Kidney epithelial cell (primary cell): ENCODE results near the gene RIPOR3. TPM values are rescaled to one million over a fixed set of nuclear protein-coding genes. Genes with fewer than 3 reads are reported as not detected.

Source experiments
- DNase-seq: peaks from one replicate; pipeline ENCODE4 v3.0.0-alpha.2; 2010; ENCODE audit warnings: low read depth
- H3K27me3 ChIP-seq: 2 replicates; pipeline ENCODE4 v1.6.0; 2011; ENCODE audit warnings: low read length; ENCODE audit not compliant: control insufficient read depth, insufficient read depth
- H3K36me3 ChIP-seq: 2 replicates; pipeline ENCODE4 v1.5.1; 2011; ENCODE audit warnings: low read length; ENCODE audit not compliant: control insufficient read depth, insufficient read depth
- H3K4me3 ChIP-seq: 2 replicates; pipeline ENCODE4 v1.5.1; 2011; ENCODE audit warnings: low read depth, mild to moderate bottlenecking, control low read depth, low read length
- total RNA-seq: library from RNA; depleted of rRNA; stranded (reverse); fragments of >200 nt; gene quantifications from 2 replicates; pipeline ENCODE4 v1.2.3, GENCODE V29; 2015
- TF ChIP-seq, protein P1 (sequence below): IDR thresholded peaks from 2 replicates; pipeline ENCODE4 v1.5.1; 2011; ENCODE audit warnings: mild to moderate bottlenecking, moderate library complexity, low read length, control low read depth, inconsistent platforms; ENCODE audit not compliant: insufficient read depth, poor library complexity, severe bottlenecking

RIPOR3 gene
- total RNA-seq, 1 donor from 2014 or later = 0.08 TPM

DNA sequence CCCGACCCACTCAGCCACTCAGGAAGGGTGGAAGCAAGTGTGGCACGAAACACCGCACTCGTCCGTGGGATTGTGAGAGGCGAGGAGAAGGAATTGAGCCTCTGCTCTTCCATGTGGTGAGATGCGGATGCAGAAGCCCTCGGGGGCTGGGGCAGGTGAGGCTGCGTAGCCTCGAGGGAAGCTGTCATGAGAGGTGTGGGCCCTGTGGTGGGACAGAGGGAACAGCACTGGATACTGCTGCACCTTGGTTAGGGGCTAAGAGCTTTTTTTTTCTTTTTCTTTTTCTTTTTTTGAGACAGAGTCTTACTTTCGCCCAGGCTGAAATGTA lies 94.7 kb downstream of the RIPOR3 start:
- TF ChIP-seq, protein P1, sequence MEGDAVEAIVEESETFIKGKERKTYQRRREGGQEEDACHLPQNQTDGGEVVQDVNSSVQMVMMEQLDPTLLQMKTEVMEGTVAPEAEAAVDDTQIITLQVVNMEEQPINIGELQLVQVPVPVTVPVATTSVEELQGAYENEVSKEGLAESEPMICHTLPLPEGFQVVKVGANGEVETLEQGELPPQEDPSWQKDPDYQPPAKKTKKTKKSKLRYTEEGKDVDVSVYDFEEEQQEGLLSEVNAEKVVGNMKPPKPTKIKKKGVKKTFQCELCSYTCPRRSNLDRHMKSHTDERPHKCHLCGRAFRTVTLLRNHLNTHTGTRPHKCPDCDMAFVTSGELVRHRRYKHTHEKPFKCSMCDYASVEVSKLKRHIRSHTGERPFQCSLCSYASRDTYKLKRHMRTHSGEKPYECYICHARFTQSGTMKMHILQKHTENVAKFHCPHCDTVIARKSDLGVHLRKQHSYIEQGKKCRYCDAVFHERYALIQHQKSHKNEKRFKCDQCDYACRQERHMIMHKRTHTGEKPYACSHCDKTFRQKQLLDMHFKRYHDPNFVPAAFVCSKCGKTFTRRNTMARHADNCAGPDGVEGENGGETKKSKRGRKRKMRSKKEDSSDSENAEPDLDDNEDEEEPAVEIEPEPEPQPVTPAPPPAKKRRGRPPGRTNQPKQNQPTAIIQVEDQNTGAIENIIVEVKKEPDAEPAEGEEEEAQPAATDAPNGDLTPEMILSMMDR = no peak

DNA sequence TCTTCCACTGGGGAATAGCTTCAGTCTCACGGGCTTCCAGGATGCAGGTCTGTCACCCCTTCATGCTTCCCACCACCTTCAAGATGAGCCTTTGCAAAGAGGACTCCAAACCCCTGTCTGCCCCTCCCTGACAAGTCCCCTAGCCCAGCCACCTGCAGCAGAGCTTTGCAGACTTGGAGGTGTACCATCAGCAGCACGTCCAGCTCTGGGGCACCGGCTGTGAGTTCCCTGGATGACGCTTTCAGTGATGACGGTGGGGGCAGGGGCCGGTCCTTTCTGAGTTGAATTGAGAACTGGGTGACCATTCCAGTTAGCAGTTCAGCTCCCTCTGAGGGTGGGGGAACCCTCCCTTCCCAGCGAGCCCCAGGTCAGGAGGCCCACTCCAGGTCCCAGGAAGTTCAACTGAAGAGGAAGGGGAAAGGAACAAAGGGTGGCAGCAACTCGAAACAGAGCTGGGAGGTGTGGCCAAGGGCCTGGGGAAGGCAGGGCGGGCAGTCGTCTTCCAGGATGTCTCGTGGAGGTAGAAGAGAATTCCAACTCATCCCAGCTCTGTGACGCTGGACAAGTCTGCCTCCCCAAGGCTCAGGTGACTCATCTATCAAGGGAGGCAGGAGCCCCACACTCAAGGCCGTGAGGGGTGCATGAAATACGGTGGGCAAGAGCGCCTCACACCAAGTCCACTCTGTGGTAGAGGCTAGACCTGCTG lies 95.2 kb downstream of the RIPOR3 start:
- Histone ChIP-seq H3K36me3 (no peaks in the 10 kb centered on the region), H3K27me3 (no peaks in the 10 kb centered on the region), H3K4me3 (no peak overlapping the region)
- TF ChIP-seq, protein P1 = no peak
- no peak for DNase-seq

More for the DNA sequence above, 94.7 kb downstream of the RIPOR3 start:
- DNase-seq = no peak
- no peaks in the 10 kb centered on the region for H3K27me3 ChIP-seq
- no peaks in the 10 kb centered on the region for H3K36me3 ChIP-seq
- no peak overlapping the region for H3K4me3 ChIP-seq

DNA sequence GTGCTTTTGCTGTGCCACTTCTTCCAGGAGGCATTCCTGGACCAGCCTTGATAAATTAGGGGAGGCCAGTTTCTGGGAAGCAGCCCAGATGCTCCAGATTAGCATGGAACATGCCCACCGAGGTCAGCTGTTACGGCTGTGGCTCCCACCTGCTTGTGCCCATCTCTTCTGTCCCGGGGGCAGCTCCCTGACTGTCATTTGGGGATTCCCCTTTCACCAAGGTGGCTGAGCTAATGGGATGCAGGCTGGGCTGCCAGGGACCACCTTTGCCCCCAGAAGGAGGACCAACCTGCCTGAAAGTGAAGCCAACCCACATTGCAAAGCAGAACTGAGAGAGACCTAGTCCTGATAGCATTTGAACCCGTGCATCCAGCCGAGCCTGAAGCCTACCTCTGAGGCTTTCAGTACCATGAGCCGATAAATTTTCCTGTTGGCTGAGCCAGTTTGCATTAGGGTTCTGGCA lies 95.9 kb downstream of the RIPOR3 start:
- no peaks in the 10 kb centered on the region for H3K36me3 ChIP-seq
- no peak overlapping the region for H3K4me3 ChIP-seq
- H3K27me3 ChIP-seq = no peaks in the 10 kb centered on the region
- TF ChIP-seq, protein P1 = no peak
- no peak for DNase-seq

DNA sequence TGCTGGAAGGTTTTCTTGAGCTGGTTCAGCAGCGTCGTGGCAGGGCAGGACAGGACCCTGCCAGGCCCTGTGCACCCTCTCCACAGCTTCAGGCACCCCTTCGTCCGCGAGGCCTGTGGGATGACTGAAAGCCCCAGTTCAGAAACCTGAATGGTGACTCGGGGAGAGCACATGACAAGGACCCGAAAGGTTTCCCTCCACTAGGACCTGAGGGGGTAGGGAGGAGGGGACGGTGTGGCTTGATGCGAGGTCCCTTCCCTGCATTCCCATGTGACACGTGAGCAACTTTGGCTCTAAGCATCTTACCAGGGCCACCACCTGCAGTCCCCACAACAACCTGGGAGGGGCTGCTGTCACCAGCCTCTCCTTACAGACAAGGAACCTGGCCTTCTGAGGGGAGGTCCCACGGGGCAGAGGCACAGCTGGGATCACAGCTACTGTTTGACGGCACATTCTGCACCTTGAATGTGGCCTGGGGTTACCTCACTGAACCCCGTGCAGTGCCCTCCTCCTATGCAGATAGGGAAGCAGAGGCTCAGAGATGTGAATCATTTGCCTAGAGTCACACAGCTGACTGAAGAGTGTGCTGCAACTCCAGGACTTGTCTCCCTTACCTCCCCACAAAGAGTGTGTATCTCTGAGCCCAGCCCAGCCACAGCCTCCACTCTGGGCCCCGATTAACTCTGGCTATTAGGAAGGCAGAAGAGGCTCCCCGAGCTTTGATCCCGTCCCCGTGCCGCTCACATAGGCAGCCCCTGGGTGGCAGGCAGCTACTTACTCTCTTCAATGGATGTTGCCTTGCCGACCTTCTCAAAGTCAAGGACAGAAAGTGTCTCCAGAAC lies 96.5 kb downstream of the RIPOR3 start:
- no peak for DNase-seq
- H3K4me3 ChIP-seq = no peak overlapping the region
- H3K36me3 ChIP-seq = no peaks in the 10 kb centered on the region
- TF ChIP-seq, protein P1 = no peak
- H3K27me3 ChIP-seq = no peaks in the 10 kb centered on the region

DNA sequence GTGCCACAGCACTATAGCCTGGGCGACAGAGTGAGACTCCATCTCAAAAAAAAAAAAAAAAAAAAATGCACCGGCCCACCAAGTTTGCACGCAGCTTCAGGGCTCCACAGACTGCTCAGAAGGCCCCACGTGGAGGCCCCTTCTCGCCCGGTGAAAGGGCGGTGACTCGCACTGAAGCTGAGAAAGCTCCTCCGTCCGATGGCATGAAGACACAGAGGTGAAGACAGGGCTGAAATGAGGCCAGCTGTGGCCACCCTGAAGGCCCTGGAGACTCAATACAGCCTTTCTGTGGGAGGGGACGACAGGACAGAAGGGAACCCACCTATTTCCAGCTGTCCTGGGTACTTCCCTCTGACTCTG lies 97.1 kb downstream of the RIPOR3 start:
- Histone ChIP-seq H3K36me3 (no peaks in the 10 kb centered on the region), H3K27me3 (no peaks in the 10 kb centered on the region), H3K4me3 (no peak overlapping the region)
- DNase-seq = no peak
- TF ChIP-seq, protein P1 = no peak
